HG03442 (cell line): ENCODE data around the gene CUEDC1.

Experiments
- ATAC-seq: cut with Tn5 transposase; IDR thresholded peaks from one replicate; pipeline ENCODE4 v1.9.1; 2021; ENCODE audit warnings: mild to moderate bottlenecking, moderate library complexity; ENCODE audit not compliant: unreplicated experiment

The CUEDC1 gene

GRCh38 chr17:57880086-57880456, 75.1 kb downstream of the CUEDC1 start:
- no peak for ATAC-seq

GRCh38 chr17:57879437-57880085, 75.7 kb downstream of the CUEDC1 start:
- no peak for ATAC-seq

DNA sequence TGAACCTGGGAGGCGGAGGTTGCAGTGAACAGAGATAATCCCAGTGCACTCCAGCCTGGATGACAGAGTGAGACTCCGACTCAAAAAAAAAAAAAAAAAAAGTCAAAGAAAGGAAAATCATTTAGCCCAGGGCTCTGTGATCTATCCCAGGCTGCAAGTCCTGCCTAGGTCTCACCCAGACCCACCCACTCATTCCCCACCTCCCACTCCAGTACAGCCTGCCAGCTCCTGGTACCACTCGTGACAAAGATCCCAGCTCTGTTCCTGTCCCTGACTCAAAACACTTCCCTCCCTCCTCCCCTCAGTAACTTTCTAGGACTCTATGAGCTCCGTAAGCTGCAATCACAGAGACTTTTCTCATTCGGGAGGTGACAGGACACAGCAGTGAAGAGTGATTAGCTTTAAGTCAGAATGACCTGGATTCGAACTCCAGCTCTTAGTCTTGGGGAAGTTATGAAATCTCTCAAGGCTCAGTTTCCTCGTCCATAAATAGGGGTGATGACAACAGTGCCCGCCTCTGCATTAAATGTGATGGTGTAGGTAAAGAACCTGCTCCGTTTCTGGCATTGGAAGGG, 77.3 kb downstream of the CUEDC1 start:
- ATAC-seq, result no peak

GRCh38 chr17:57876866-57877237, 78.4 kb downstream of the CUEDC1 start:
- ATAC-seq, result no peak

DNA sequence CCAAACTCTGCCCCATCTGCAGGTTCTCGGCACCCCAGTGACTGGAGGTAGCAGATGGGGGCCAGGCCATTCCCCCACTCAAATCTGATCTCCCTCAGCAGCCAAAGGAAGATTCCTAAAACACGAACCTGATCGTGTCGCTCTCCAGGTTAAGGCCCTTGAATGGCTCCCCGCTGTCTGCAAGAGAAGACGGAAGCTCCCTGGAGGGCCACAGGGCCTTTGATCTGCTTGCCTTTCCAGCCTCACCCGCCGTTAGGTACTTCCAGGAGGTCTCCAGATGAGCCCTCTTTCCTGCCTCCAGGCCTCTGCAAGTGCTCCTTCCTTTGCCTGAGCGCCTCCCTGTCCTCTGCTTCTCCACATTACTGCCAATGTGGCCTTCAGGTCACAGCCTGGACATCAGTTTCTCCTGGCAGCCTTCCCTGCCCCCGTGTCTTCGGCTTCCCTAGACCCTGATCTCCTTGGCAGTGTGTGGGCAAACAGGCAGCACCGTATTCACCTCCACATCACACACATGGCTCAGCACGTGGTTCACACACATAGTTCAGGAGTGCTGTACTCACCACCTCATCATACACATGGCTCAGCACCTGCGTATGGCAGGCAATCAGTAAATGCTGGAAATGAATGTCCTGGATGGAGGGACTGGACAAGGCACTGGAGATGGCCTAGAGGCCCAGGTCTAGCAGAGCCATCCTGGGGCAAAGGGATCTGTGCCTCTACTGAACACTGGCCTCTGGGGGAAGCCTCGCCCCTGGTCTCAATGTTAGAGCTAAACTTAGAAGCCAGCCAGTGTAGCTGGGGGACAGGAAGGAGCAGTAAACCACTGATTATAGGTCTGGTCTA, 79.0 kb downstream of the CUEDC1 start:
- no peak for ATAC-seq

- no peak for ATAC-seq
Measured at GRCh38 chr17:57875290-57876022, 79.8 kb downstream of the CUEDC1 start.

DNA sequence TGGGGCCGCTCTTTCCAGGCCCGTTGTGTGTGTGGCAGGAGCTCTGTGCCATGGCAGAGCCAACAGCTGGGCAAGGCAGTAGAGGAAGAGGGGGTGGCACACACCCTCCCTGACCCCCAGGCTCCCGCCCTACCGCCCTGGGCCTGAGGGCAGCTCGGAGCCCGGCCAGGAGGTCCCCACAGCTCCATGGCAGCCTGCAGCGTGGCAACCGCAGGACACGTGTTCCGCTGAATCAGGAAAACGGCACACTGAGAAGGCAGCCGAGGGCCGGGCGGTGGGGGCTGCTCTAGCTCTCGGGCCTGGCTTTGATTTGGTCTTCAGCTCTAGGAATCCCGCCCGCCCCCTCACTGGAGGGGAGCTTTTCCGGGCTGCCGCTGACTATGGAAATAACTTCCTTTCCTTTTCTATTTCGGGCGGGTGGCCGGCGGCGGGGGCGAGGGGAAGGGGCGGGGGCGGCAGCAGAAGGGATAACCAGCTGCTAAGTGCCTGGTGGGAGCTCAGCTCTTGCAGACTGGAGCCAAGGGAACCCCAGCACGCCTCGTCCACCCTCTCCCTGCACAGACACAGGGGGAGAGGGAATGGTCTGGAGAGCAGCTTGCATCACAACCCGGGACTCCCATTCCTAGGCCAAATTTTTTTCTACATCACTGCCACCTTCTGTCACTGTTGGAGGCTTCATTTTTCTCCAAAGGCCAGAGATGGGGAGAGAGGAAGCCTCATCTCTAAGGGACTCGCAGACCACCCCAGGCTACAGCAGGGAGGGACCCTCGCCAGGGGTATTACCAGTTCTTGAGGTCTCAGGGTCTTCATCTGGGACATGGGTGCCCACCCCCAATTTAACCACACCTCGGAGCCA, 80.5 kb downstream of the CUEDC1 start:
- no peak for ATAC-seq

DNA sequence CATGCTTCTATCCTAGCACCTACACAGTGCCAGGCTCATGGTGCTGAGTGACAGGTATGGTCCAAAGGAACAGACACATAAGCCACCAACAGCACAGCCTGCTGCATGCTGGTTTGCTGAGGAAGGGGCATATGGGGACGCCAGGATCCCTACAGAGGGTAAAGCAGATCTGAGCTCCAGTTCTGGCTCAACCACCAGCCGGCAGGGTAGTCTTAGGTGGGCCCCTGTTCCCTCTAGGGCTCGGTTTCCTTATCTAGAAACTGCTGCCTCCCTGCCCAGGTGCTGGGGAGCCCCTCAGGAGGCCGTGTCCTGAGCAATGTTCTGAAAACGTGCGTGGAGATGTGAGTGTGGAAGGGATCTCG, 81.2 kb downstream of the CUEDC1 start:
- ATAC-seq, result no peak

DNA sequence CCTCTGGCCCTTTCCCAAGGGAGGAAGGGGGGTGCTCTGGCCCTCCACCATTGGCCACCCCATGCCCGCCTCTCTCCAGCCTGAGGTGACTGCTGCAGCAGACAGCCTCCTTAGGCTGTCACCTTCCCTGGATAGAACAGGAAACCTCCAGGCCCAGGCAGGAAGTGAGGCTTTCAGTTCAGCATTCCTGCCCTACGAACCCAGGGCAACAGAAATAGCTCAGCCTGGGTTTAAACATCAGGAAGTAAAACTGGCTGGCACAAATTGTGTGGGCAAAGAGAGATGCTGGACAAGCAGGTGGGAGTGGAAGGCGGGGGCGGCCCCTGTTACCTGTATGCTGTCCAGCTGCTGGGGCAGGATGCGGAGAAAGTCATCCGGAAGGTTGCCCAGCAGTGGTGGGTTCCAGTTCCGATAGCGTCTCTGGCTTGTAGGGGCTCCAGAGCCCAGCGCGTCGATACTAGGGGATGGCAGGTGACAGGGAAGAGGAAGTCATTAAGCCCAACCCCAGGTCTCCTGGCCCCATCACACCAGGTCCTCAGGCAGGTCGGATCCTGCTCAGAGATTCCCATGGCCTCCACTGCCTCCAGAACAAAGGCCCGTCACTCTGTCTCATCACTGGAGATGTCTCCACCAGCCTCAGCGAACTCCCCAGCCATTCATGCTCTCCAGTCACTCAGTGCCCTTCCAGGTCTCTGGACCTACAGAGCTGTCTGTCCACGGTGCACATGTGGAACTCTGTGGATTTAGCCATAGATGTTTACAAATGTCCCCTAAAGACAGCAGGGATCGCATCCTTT, 81.8 kb downstream of the CUEDC1 start:
- no peak for ATAC-seq

DNA sequence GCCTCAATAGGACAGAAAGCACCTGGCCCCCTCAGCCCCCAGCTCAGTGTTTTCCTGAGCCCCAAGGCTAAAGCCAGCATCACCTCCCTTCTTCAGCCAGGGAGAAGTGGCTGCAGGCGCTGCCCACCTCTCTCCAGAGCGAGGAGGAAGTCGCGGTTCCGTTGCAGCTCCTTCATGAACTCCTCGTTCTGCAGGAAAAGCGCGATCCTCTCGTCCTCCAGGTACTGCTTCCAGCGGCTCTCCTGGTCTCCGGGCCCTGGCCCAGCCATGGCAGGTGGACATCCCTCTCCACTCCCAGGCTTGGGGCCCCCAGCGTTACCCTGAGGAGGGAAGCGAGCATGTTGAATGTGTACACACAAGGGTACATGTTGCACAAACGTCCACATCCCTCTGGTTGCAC, 82.7 kb downstream of the CUEDC1 start:
- ATAC-seq, result no peak

DNA sequence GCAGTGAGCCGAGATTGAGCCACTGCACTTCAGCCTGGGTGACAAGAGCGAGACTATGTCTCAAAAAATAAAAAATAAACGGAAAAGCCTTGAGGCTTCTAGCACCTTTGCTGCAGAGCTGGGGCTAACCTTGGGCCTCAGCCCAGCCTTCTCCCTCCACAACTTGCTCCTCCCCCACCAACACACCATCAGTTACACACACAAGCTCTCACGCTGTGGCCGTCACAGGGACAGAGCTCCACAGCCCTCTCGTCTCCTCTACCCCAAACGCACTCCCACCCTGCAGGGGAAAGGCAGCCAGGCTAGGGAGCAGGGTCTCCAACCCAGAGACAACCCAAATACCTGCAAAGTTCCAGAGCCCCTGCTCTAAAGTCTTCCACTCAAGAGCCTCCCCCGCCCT, 83.3 kb downstream of the CUEDC1 start:
- no peak for ATAC-seq

DNA sequence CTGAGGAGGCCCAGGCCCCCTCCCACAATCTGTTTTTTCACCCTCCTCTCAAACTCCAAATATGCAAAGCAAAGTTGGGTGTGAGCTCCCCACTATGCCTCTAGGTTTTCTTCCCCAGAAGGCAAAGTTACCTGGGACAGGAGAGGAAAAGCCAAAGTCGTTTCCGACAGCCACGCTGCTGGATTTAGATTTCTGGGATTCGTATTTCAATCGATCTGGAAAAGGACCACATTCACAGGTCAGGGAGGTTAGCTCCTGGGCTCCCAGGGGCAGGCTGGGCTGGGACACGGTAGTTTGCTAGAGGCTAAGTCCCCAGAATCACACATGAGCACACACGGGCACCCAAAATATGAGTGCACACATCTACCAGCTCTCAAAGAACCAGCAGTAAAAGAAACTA, 84.1 kb downstream of the CUEDC1 start:
- ATAC-seq, result no peak

- ATAC-seq, result no peak
Measured at GRCh38 chr17:57870283-57870635, 85.0 kb downstream of the CUEDC1 start.

DNA sequence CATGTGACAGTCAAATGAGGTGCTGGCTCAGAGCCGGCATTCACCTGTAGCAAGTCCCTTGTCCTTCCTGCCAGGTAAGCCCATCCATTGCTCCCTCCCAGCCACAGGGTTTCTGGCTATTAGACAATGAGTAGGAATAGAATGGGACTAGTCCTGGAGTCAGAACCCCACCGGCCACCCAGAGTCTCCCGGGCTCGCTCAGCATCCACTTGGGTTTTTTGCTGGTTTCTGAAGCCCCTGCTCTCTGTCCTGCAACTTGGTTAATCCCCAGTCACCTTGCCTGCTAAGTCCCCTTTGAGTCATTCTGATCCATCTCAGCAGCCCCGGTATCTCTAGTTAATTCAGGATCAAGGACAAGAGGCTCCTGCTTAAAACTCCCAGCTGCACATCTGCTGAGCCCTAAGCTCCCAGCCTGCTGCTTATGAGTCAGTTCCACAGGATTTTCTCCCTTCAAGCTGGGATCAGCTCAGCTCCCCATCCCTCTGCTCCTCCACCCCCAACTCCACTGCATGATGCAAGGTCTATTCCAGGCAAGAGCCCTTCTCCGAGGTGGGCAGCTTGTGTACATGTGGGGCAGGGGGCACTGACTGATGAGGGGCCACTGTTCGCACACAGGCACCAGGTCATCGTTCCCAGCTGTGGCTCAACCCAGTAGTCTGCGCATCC, 85.5 kb downstream of the CUEDC1 start:
- no peak for ATAC-seq

DNA sequence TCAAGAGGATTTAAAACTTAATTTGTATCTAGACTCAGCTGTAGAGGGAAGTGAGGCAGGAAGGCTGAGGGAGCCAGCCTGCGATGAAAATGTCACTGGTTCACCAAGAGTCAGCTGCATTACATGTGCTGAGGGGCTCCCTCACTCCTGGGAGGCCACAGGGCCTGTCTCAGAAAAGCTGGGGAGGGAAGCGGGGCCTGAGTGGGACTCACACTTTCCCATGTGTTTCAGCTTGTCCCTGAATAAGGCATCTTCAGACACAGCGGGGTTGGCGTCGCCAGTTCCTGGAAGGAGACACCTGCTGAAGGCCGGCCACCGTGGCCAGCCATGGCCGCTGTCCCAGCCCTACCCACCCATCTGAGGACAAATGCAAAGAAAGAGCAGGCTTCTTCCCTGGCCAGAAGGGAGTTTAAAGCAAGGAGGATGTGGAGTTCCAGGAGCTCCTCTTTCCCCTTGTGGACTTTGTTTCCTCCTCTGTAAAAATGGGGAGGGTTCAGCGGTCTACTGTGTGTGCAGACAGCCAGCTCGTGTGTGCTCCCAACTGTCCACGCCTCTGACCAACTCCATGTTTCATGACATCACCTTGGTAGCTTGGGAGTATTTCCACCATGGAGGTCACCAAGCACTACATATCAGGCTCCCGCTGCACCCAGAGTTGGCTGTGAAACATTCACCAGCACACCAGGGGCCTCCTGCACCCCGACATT, 86.1 kb downstream of the CUEDC1 start:
- ATAC-seq, result no peak

DNA sequence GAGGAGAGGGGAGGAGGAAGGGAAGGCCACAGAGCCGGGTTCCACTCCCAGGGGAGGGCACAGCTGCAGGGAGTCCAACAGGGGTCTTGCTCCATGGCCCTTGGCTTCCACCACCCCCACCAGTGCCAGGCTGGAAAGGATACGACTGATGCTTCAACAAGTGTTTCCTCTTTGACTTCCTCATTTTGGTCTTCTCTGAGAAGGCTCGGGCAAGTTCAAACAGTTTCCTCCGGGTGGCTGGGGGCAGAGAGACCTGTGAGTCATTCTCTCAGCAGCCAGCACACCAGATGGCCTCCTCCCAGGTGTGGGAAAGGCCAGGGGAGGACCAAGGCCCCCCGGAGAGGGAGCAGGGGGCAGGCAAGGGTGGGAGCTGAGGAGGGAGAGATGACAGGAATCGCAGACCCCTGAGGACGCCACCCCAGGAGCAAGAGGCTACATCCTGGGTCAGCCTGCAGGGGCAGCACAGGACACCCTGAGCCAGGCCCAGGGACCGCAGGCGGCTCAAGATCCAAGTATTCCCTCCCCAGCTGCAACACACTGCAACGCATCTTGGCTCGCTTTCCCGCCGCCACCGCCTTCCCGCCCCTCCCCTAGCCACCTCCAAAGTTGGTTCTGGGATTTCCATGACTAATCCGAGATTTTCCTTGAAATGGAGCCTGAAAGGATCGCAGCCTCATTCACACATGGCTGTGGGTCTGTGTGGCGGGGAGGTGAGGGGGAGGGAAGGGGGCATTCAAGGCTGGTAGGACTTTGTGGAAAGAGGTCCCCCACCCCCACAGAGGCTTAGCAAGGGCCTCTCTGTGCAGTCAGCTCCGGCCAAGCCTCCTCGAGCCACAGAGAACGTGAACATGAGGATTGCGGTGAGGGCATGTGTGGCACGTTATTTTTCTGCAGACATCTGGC, 87.0 kb downstream of the CUEDC1 start:
- peak; percentile 83 for ATAC-seq

- ATAC-seq, result no peak
Measured at GRCh38 chr17:57867126-57867525, 88.1 kb downstream of the CUEDC1 start.

- ATAC-seq, result no peak
Measured at GRCh38 chr17:57866723-57867122, 88.5 kb downstream of the CUEDC1 start.
